Transverse colon (tissue), 4 donors: ENCODE results near the gene UBE2S. TPM values are rescaled to one million over a fixed set of nuclear protein-coding genes. Genes with fewer than 3 reads are reported as not detected.

ENCODE experiments used
- DNase-seq: peaks from one replicate; pipeline ENCODE4 v3.0.0-alpha.2; 2019
- H3K27ac ChIP-seq, 4 donors: fragments of 200-600 bp; sonication (generic); 2 replicates each; pipeline ENCODE4 v1.5.1; 2016 to 2018; ENCODE audit warnings: inconsistent platforms in 4 of 4
- H3K27me3 ChIP-seq: fragments of 200-600 bp; sonication (generic); 2 replicates; pipeline ENCODE4 v1.5.1; 2017; ENCODE audit warnings: inconsistent platforms
- H3K36me3 ChIP-seq, 4 donors: fragments of 200-600 bp; sonication (generic); 2 replicates each; pipeline ENCODE4 v1.5.1; 2017 to 2019; ENCODE audit warnings: inconsistent platforms in 4 of 4
- H3K4me1 ChIP-seq, 4 donors: fragments of 200-600 bp; sonication (generic); 2 replicates each; pipeline ENCODE4 v1.5.1; 2017 to 2020; ENCODE audit warnings: inconsistent platforms in 4 of 4
- H3K4me3 ChIP-seq, 4 donors: fragments of 200-600 bp; sonication (generic); 1 replicate in 1 of 4; 2 replicates in 3 of 4; pipeline versions ENCODE4 v1.5.1 to v1.6.1; 2017 to 2019; ENCODE audit warnings: inconsistent platforms in 4 of 4
- H3K9me3 ChIP-seq, 2 donors: fragments of 200-600 bp; sonication (generic); 2 replicates each; pipeline ENCODE4 v1.5.1; 2017 to 2019; ENCODE audit warnings: inconsistent platforms in 2 of 2
- CTCF ChIP-seq, 5 experiments: fragments of 200-600 bp in 3 of 5; fragments of 450-650 bp in 2 of 5; sonication (generic) in 3 of 5; IDR thresholded peaks; 1 replicate in 2 of 5; 2 replicates in 3 of 5; pipeline ENCODE4 v1.5.1; 2016 to 2017; ENCODE audit warnings: antibody characterized with exemption in 5 of 5, inconsistent platforms in 3 of 5, mild to moderate bottlenecking in 2 of 5, moderate library complexity in 1 of 5
- EP300 ChIP-seq: sonication (generic); formaldehyde crosslinking; IDR thresholded peaks from one replicate; pipeline ENCODE4 v1.6.1; 2017; ENCODE audit warnings: antibody characterized with exemption, low read depth
- POLR2A ChIP-seq: fragments of 450-650 bp; IDR thresholded peaks from one replicate; pipeline ENCODE4 v1.6.1; 2016; ENCODE audit warnings: antibody characterized with exemption, mild to moderate bottlenecking, moderate library complexity
- POLR2AphosphoS5 ChIP-seq, 3 donors: sonication (generic); formaldehyde crosslinking; IDR thresholded peaks; one replicate each; pipeline ENCODE4 v1.6.1; 2016; ENCODE audit warnings: antibody characterized with exemption in 3 of 3
- WGBS, 2 donors: methylation state at CpG; one replicate each; pipeline ENCODE4 v1.1.5; 2018; ENCODE audit warnings: low coverage in 1 of 2; 5-methylcytosine and 5-hydroxymethylcytosine counted together
- in situ Hi-C, 4 donors: fragments of 200-750 bp; cut with MboI; loops; one replicate each; pipeline versions ENCODE4 v1.15.0 to v1.15.1; 2017; ENCODE audit warnings: low sequenced_read_pairs in 3 of 4, low pct_ligation_motif_present in 1 of 4, low pct_unique_long_range_greater_than_20kb in 1 of 4
- intact Hi-C: fragments of 100-400 bp; cut with DNase I; formaldehyde crosslinking; loops from one replicate; pipeline ENCODE4 v1.15.1; 2023; ENCODE audit warnings: low total_unique reads
- total RNA-seq, 4 donors: library from RNA; depleted of rRNA; stranded (reverse); fragments of >200 nt; gene quantifications; one replicate each; pipeline ENCODE4 v1.1.0, GENCODE V29; 2016

UBE2S gene
- total RNA-seq, 4 donors from 2014 or later = 12.4 to 40.8 (median 18.1) TPM

- H3K36me3 ChIP-seq = no peaks in the 10 kb centered on the region
- no peaks in the 10 kb centered on the region for H3K9me3 ChIP-seq
- intact Hi-C loops = no loop called here
- DNase-seq = no peak
- H3K27ac ChIP-seq = no peak overlapping the region
- H3K4me3 ChIP-seq = no peak overlapping the region
- peaks cover 0 to 16% (median 3%) of the 10 kb centered on the region in 4 donors for H3K4me1 ChIP-seq
- TF ChIP-seq POLR2A (no peak), EP300 (no peak), CTCF (IDR thresholded peaks at IDR 0.05) (no peak), POLR2AphosphoS5 (IDR thresholded peaks at IDR 0.05) (no peak)
- 49 to 60% methylated on average over 3 to 8 of the region's 8 CpGs for WGBS, 2 donors
- peaks cover 67% of the 10 kb centered on the region for H3K27me3 ChIP-seq
- in situ Hi-C loops = no loop called here
Measured at GRCh38 chr19:55446060-55446459, 38.5 kb upstream of the UBE2S start.

- Histone ChIP-seq H3K4me3 (no peak overlapping the region), H3K9me3 (no peaks in the 10 kb centered on the region), H3K27me3 (peaks cover 72% of the 10 kb centered on the region), H3K4me1 (peaks cover 0 to 24% (median 3%) of the 10 kb centered on the region in 4 donors), H3K27ac (no peak overlapping the region), H3K36me3 (no peaks in the 10 kb centered on the region)
- TF ChIP-seq EP300 (no peak), POLR2A (no peak), CTCF (IDR thresholded peaks at IDR 0.05) (no peak), POLR2AphosphoS5 (IDR thresholded peaks at IDR 0.05) (no peak)
- intact Hi-C loops = no loop called here
- in situ Hi-C loops = no loop called here
- DNase-seq = no peak
- 52 to 78% methylated on average over 3 to 11 of the region's 11 CpGs for WGBS, 2 donors
Measured at GRCh38 chr19:55444646-55445045, 37.1 kb upstream of the UBE2S start.

- Histone ChIP-seq H3K4me1 (peaks cover 0 to 24% (median 3%) of the 10 kb centered on the region in 4 donors), H3K4me3 (no peak overlapping the region), H3K36me3 (no peaks in the 10 kb centered on the region), H3K27ac (no peak overlapping the region), H3K9me3 (no peaks in the 10 kb centered on the region), H3K27me3 (peaks cover 74% of the 10 kb centered on the region)
- 44 to 67% methylated on average over 3 to 18 of the region's 18 CpGs for WGBS, 2 donors
- DNase-seq = no peak
- intact Hi-C loops (no loop called here), in situ Hi-C loops (no loop called here)
- TF ChIP-seq EP300 = no peak
- TF ChIP-seq POLR2A = no peak
Measured at GRCh38 chr19:55443824-55444480, 36.4 kb upstream of the UBE2S start.

GRCh38 chr19:55443045-55443823 lies 35.6 kb upstream of the UBE2S start, which contains the start of gene SHISA7:
Gene SHISA7, minus strand, starts transcription at chr19:55443300. Its CDS starts 437 bp downstream, at chr19:55442863.
- Histone ChIP-seq H3K4me3 (no peak within 1 kb of the TSS), H3K4me1 (peaks cover 0 to 24% (median 3%) of the 10 kb centered on the region in 4 donors), H3K27ac (no peak within 1 kb of the TSS), H3K9me3 (no peaks in the 10 kb centered on the region), H3K27me3 (peaks cover 81% of the 10 kb centered on the region), H3K36me3 (no peaks in the 10 kb centered on the region)
- in situ Hi-C loops (no loop called here), intact Hi-C loops (no loop called here)
- no peak for TF ChIP-seq CTCF (IDR thresholded peaks at IDR 0.05)
- no peak for TF ChIP-seq EP300
- no peak for TF ChIP-seq POLR2AphosphoS5 (IDR thresholded peaks at IDR 0.05)
- TF ChIP-seq POLR2A = no peak
- 2 to 7% methylated on average over 28 to 43 of the region's 43 CpGs for WGBS, 2 donors
- DNase-seq = no peak
